Measurements from ENCODE around the gene RFX5. TPM values are rescaled to one million over a fixed set of nuclear protein-coding genes. Genes with fewer than 3 reads are reported as not detected.

Gene RFX5
- total and polyA plus RNA-seq, 9 of the 15 experiments (the other 6 are each of a cell fraction or from before 2014, with no cell fraction given): 3.8 to 48.2 (median 32.2) TPM

GRCh38 chr1:151313501-151313900 lies 33.6 kb downstream of the RFX5 start:
- H3K4me1 ChIP-seq (replicated peaks in 1 of 2; ENCODE audit: control insufficient read depth in 2 of 2, insufficient read depth in 2 of 2, low read length in 2 of 2): peaks cover 12 to 45% of the 10 kb centered on the region in 2 experiments; a peak in 4 of 5 replicates
- in situ Hi-C loops (cut with MboI): no loop called here
- no TSS peak for BruUV-seq (replicated peaks)
- TF ChIP-seq PPARD (CRISPR knock-in tag; IDR thresholded peaks at IDR 0.05) (no peak), NUFIP1 (IDR thresholded peaks at IDR 0.05; ENCODE audit: partially characterized antibody) (no peak), ZBTB1 (CRISPR knock-in tag; IDR thresholded peaks at IDR 0.05; ENCODE audit: borderline replicate concordance, low read depth) (no peak), TAF1 (IDR thresholded peaks at IDR 0.05; ENCODE audit: control insufficient read depth, extremely low read depth, insufficient read depth, low read length, severe bottlenecking) (no peak), CBX3 (IDR thresholded peaks at IDR 0.05; ENCODE audit: borderline replicate concordance in 1 of 2, low read length in 2 of 2) (no peak), IRF9 (tag; IDR thresholded peaks at IDR 0.05) (no peak), C11orf30 (IDR thresholded peaks at IDR 0.05; ENCODE audit: low read depth) (no peak), ZFP1 (CRISPR knock-in tag; IDR thresholded peaks at IDR 0.05) (no peak), JUN (IDR thresholded peaks at IDR 0.05; ENCODE audit: borderline replicate concordance, low read depth, low read length) (no peak), JUN (CRISPR knock-in tag; IDR thresholded peaks at IDR 0.05; ENCODE audit: borderline replicate concordance) (no peak), NR3C1 (CRISPR knock-in tag; IDR thresholded peaks at IDR 0.05) (no peak), ZNF197 (CRISPR knock-in tag; IDR thresholded peaks at IDR 0.05; ENCODE audit: low read depth) (no peak), ZBTB40 (IDR thresholded peaks at IDR 0.05) (no peak), ZBTB40 (CRISPR knock-in tag; IDR thresholded peaks at IDR 0.05) (no peak)

More at GRCh38 chr1:151313501-151313900, 33.6 kb downstream of the RFX5 start:
- Histone ChIP-seq H3K79me2 (ENCODE audit: control insufficient read depth, insufficient read depth, low read length) (peaks cover 25% of the 10 kb centered on the region), H3K9ac (ENCODE audit: insufficient read depth in 1 of 2, low read depth in 2 of 2, low read length in 2 of 2) (peak overlapping the region; percentile 8 to 23; a peak in 1 of 4 replicates), H2AFZ (ENCODE audit: low read depth, low read length) (no peak overlapping the region), H3K9me3 (replicated peaks; ENCODE audit: control insufficient read depth, insufficient read depth, low read depth, low read length) (no peaks in the 10 kb centered on the region), H4K20me1 (replicated peaks; ENCODE audit: control insufficient read depth, insufficient read depth, low read length) (peaks cover 7% of the 10 kb centered on the region; the same call in 1 of the 2 replicates), H3K4me2 (ENCODE audit: insufficient read depth, low read length) (no peak overlapping the region; the same call in 1 of the 2 replicates), H3K9me1 (ENCODE audit: control insufficient read depth, insufficient read depth, low read length) (peaks cover 3% of the 10 kb centered on the region), H3K27ac (ENCODE audit: extremely low read depth, low read depth, low read length) (peak overlapping the region; percentile 97; the same call in 2 of the 3 replicates), H3K27me3 (ENCODE audit: control insufficient read depth in 2 of 2, insufficient read depth in 2 of 2, low read length in 2 of 2) (no peaks in the 10 kb centered on the region), H3K36me3 (ENCODE audit: control insufficient read depth, insufficient read depth, low read length) (peaks cover 85% of the 10 kb centered on the region), H3K4me3 (no peak overlapping the region)
- CTCF ChIA-PET (ENCODE audit: low intra/inter-chr PET ratio): no interaction called here
- POLR2A ChIA-PET: interaction anchor here (0.7 to 13.7 kb wide), 7 partner anchors 9 to 111 kb away, joined by 3 to 156 read pairs (median 5); partner anchors contain the start of genes PI4KB and ZNF687
- FAIRE-seq (peak; percentile 68), DNase-seq (ENCODE audit: extremely low read depth in 1 of 4, low spot score in 3 of 4) (no peak), ATAC-seq (no peak)
- intact Hi-C loops (cut with micrococcal nuclease): no loop called here
- WGBS (ENCODE audit: insufficient coverage, low coverage, missing lambda C conversion rate): 40% methylated on average over 2 of the region's 2 CpGs

All from K562 (cell line).